IMR-90 (cell line): ENCODE data around the gene SPINT1. TPM values are rescaled to one million over a fixed set of nuclear protein-coding genes. Genes with fewer than 3 reads are reported as not detected.

ENCODE experiments used
- ATAC-seq: fragments of 200-7000 bp; cut with Tn5 transposase; 2 replicates; pipeline ENCODE4 v1.9.1; 2020; ENCODE audit warnings: low read depth, mild to moderate bottlenecking, moderate library complexity
- BruUV-seq: library from RNA; stranded (reverse); fragments of 400-500 nt; replicated peaks from 2 replicates; lab custom pipeline; 2021; lab: Mats Ljungman, UMichigan
- CTCF ChIA-PET: fragments of 300-600 bp; formaldehyde crosslinking; extraction: SDS; loops from one replicate; lab custom pipeline; 2021; ENCODE audit warnings: antibody characterized with exemption; lab: Yijun Ruan, JAX
- POLR2A ChIA-PET: fragments of 300-600 bp; sonication (Branson Sonifier 250); formaldehyde crosslinking; loops from one replicate; lab custom pipeline; 2022; ENCODE audit warnings: antibody characterized with exemption; ENCODE audit not compliant: unreplicated experiment; lab: Charles Lee
- DNase-seq: peaks from one replicate; pipeline ENCODE4 v3.0.0; 2013
- H2AFZ ChIP-seq: replicated peaks from 2 replicates; pipeline ENCODE3; 2013; ENCODE audit warnings: low read length, mild to moderate bottlenecking; ENCODE audit not compliant: poor library complexity
- H2AK5ac ChIP-seq: 2 replicates; pipeline ENCODE4 v1.6.1; 2013; ENCODE audit warnings: low read depth, low read length, inconsistent platforms
- H2AK9ac ChIP-seq: replicated peaks from 2 replicates; pipeline ENCODE3; 2013; ENCODE audit warnings: mild to moderate bottlenecking, low read depth, low read length, moderate library complexity; ENCODE audit not compliant: poor library complexity
- H2BK120ac ChIP-seq: 2 replicates; pipeline ENCODE4 v1.6.1; 2013; ENCODE audit warnings: low read depth, low read length, inconsistent platforms
- H2BK15ac ChIP-seq: 3 replicates; pipeline ENCODE4 v1.6.1; 2013; ENCODE audit warnings: low read depth, low read length, inconsistent platforms
- H2BK20ac ChIP-seq: 2 replicates; pipeline ENCODE4 v1.6.1; 2013; ENCODE audit warnings: low read depth, mild to moderate bottlenecking, inconsistent platforms, low read length, moderate library complexity
- H2BK5ac ChIP-seq: 2 replicates; pipeline ENCODE4 v1.6.1; 2013; ENCODE audit warnings: mild to moderate bottlenecking, low read depth, low read length, inconsistent platforms; ENCODE audit not compliant: poor library complexity, severe bottlenecking
- H3K14ac ChIP-seq: replicated peaks from 2 replicates; pipeline ENCODE4 v1.6.1; 2013; ENCODE audit warnings: low read depth, low read length, inconsistent platforms
- H3K18ac ChIP-seq: 2 replicates; pipeline ENCODE4 v1.6.1; 2013; ENCODE audit warnings: low read depth, low read length, control low read depth
- H3K23ac ChIP-seq: 2 replicates; pipeline ENCODE4 v1.6.1; 2013; ENCODE audit warnings: low read depth, low read length, inconsistent platforms
- H3K27ac ChIP-seq: 2 replicates; pipeline ENCODE4 v1.5.1; 2013; ENCODE audit warnings: mild to moderate bottlenecking, control low read depth, low read length; ENCODE audit not compliant: insufficient read depth
- H3K27me3 ChIP-seq: 2 replicates; pipeline ENCODE4 v1.6.1; 2013; ENCODE audit warnings: low read length; ENCODE audit not compliant: control insufficient read depth, insufficient read depth
- H3K36me3 ChIP-seq: 2 replicates; pipeline ENCODE4 v1.6.1; 2013; ENCODE audit warnings: low read length, mixed read lengths; ENCODE audit not compliant: control insufficient read depth, insufficient read depth
- H3K4ac ChIP-seq: 2 replicates; pipeline ENCODE4 v1.6.1; 2013; ENCODE audit warnings: low read depth, low read length, inconsistent platforms
- H3K4me1 ChIP-seq: 2 replicates; pipeline ENCODE4 v1.6.1; 2013; ENCODE audit warnings: low read length, mixed read lengths; ENCODE audit not compliant: control insufficient read depth, insufficient read depth
- H3K4me2 ChIP-seq: 2 replicates; pipeline ENCODE4 v1.6.1; 2013; ENCODE audit warnings: low read depth, mild to moderate bottlenecking, control low read depth, low read length, moderate library complexity
- H3K4me3 ChIP-seq: 2 replicates; pipeline ENCODE4 v1.5.1; 2013; ENCODE audit warnings: low read depth, mild to moderate bottlenecking, control low read depth, low read length, moderate library complexity; ENCODE audit not compliant: insufficient read depth
- H3K56ac ChIP-seq: 2 replicates; pipeline ENCODE4 v1.6.1; 2013; ENCODE audit warnings: low read length, inconsistent platforms; ENCODE audit not compliant: insufficient read depth; ENCODE audit errors: extremely low read depth
- H3K79me1 ChIP-seq, 2 experiments: 2 replicates each; pipeline ENCODE4 v1.6.1; 2013; ENCODE audit warnings: low read length in 2 of 2, inconsistent platforms in 1 of 2, low read depth in 1 of 2
- H3K9ac ChIP-seq: 2 replicates; pipeline ENCODE4 v1.6.1; 2013; ENCODE audit warnings: low read depth, low read length, control low read depth
- H3K9me1 ChIP-seq: 2 replicates; pipeline ENCODE4 v1.6.1; 2013; ENCODE audit warnings: low read length, inconsistent platforms; ENCODE audit not compliant: insufficient read depth
- H3K9me3 ChIP-seq: 2 replicates; pipeline ENCODE4 v1.6.1; 2013; ENCODE audit warnings: low read length; ENCODE audit not compliant: control insufficient read depth, insufficient read depth
- H4K20me1 ChIP-seq: 2 replicates; pipeline ENCODE4 v1.6.1; 2013; ENCODE audit warnings: low read length, inconsistent platforms; ENCODE audit not compliant: insufficient read depth
- H4K5ac ChIP-seq: 2 replicates; pipeline ENCODE4 v1.6.1; 2013; ENCODE audit warnings: mild to moderate bottlenecking, low read depth, low read length, control low read depth
- H4K8ac ChIP-seq, 2 experiments: 2 replicates each; pipeline ENCODE4 v1.6.1; 2013; ENCODE audit warnings: low read depth in 2 of 2, low read length in 2 of 2, control low read depth in 1 of 2, inconsistent platforms in 1 of 2
- H4K91ac ChIP-seq: 2 replicates; pipeline ENCODE4 v1.6.1; 2013; ENCODE audit warnings: low read depth, low read length, inconsistent platforms; ENCODE audit not compliant: insufficient read depth
- BHLHE40 ChIP-seq: fragments of 150-350 bp; IDR thresholded peaks from 2 replicates; pipeline ENCODE4 v1.6.1; 2016; ENCODE audit warnings: mild to moderate bottlenecking, low read depth, low read length
- CEBPB ChIP-seq: IDR thresholded peaks from 2 replicates; pipeline ENCODE4 v1.6.1; 2012; ENCODE audit warnings: low read depth, low read length, improper control_type of control experiment
- CHD1 ChIP-seq: IDR thresholded peaks from 2 replicates; pipeline ENCODE4 v1.6.1; 2012; ENCODE audit warnings: low read depth, low read length, improper control_type of control experiment
- CTCF ChIP-seq: conservative IDR thresholded peaks from 2 replicates; pipeline ENCODE4 v1.5.1; 2012; ENCODE audit warnings: mild to moderate bottlenecking, low read depth, low read length, improper control_type of control experiment
- ELK1 ChIP-seq: fragments of 150-350 bp; IDR thresholded peaks from 2 replicates; pipeline ENCODE4 v1.6.1; 2016; ENCODE audit warnings: low read depth, mild to moderate bottlenecking, low read length, moderate library complexity, borderline replicate concordance
- FOS ChIP-seq: fragments of 150-350 bp; IDR thresholded peaks from 2 replicates; pipeline ENCODE4 v1.6.1; 2016; ENCODE audit warnings: low read depth, low read length
- MAFK ChIP-seq: IDR thresholded peaks from 2 replicates; pipeline ENCODE4 v1.6.1; 2012; ENCODE audit warnings: low read depth, low read length, improper control_type of control experiment
- MAZ ChIP-seq: IDR thresholded peaks from 2 replicates; pipeline ENCODE4 v1.6.1; 2012; ENCODE audit warnings: low read depth, mild to moderate bottlenecking, low read length, improper control_type of control experiment, moderate library complexity, borderline replicate concordance
- POLR2A ChIP-seq: IDR thresholded peaks from 2 replicates; pipeline ENCODE4 v1.6.1; 2012; ENCODE audit warnings: mild to moderate bottlenecking, low read depth, low read length
- RAD21 ChIP-seq: IDR thresholded peaks from 2 replicates; pipeline ENCODE4 v1.6.1; 2012; ENCODE audit warnings: low read length, improper control_type of control experiment
- RCOR1 ChIP-seq: IDR thresholded peaks from 2 replicates; pipeline ENCODE4 v1.6.1; 2012; ENCODE audit warnings: mild to moderate bottlenecking, low read length, improper control_type of control experiment; ENCODE audit not compliant: insufficient replicate concordance
- RFX5 ChIP-seq: IDR thresholded peaks from 2 replicates; pipeline ENCODE4 v1.8.0; 2012; ENCODE audit warnings: low read depth, mild to moderate bottlenecking, low read length, moderate library complexity
- WGBS, 2 experiments: methylation state at CpG; one replicate each; pipeline versions ENCODE4 v1.1.5 to v1.1.7; 2013; ENCODE audit warnings: missing lambda C conversion rate in 2 of 2; ENCODE audit not compliant: insufficient read length in 1 of 2; ENCODE audit errors: extremely low coverage in 2 of 2; 5-methylcytosine and 5-hydroxymethylcytosine counted together
- dilution Hi-C: fragments of 300-500 bp; cut with HindIII; formaldehyde crosslinking; loops from one replicate; pipeline ENCODE4 v1.14.3; 2018; ENCODE audit warnings: low sequenced_read_pairs; ENCODE audit not compliant: unreplicated experiment
- in situ Hi-C: fragments of 300-500 bp; cut with MboI; formaldehyde crosslinking; loops from 3 replicates; pipeline ENCODE4 v1.14.3; 2019; ENCODE audit warnings: low sequenced_read_pairs, inconsistent platforms, mixed read lengths
- intact Hi-C: fragments of 100-400 bp; cut with micrococcal nuclease; formaldehyde crosslinking; loops from 2 replicates; pipeline ENCODE4 v1.10.0; 2022
- polyA plus RNA-seq, 3 experiments: library from polyadenylated mRNA; depleted of rRNA; stranded (reverse); fragments of >200 nt; gene quantifications; 2 replicates each; pipeline ENCODE4 v1.2.3, GENCODE V29; 2012; ENCODE audit warnings: low replicate concordance in 1 of 3
- total RNA-seq: library from RNA; depleted of rRNA; stranded (reverse); fragments of >200 nt; gene quantifications from 2 replicates; pipeline ENCODE4 v1.2.3, GENCODE V29; 2012

Gene SPINT1
- total and polyA plus RNA-seq, 2 of the 4 experiments (the other 2 are of a cell fraction) = 0.90 to 2.1 TPM

- no peak for TF ChIP-seq RCOR1
- TF ChIP-seq POLR2A = no peak
These were observed 55.8 kb downstream of the SPINT1 start (continued) for GRCh38 chr15:40899536-40900207.

- peaks cover 37% of the 10 kb centered on the region for H4K20me1 ChIP-seq
- no peak for TF ChIP-seq RAD21
- no peak for TF ChIP-seq CEBPB
- no peak for TF ChIP-seq RCOR1
- TF ChIP-seq FOS = no peak
- no peak for TF ChIP-seq ELK1
- no peak for TF ChIP-seq BHLHE40
- TF ChIP-seq CTCF = no peak
- TF ChIP-seq MAFK = no peak
- TF ChIP-seq RFX5 = no peak
- TF ChIP-seq CHD1 = no peak
- TF ChIP-seq POLR2A = no peak
- no peak for TF ChIP-seq MAZ
These were observed 56.6 kb downstream of the SPINT1 start for GRCh38 chr15:40900256-40901052.

More at GRCh38 chr15:40900256-40901052, 56.6 kb downstream of the SPINT1 start:
- Histone ChIP-seq H3K56ac (no peak overlapping the region), H3K27me3 (no peaks in the 10 kb centered on the region), H3K14ac (no peak overlapping the region), H2BK5ac (no peak overlapping the region), H2BK120ac (no peak overlapping the region), H3K23ac (no peak overlapping the region), H3K9ac (no peak overlapping the region), H2AK5ac (no peak overlapping the region), H3K27ac (no peak overlapping the region), H4K91ac (no peak overlapping the region), H3K4ac (no peak overlapping the region), H3K18ac (no peak overlapping the region), H3K36me3 (peaks cover 58% of the 10 kb centered on the region), H3K4me3 (no peak overlapping the region), H3K9me3 (no peaks in the 10 kb centered on the region), H4K8ac (no peak overlapping the region), H3K4me2 (no peak overlapping the region), H2BK20ac (no peak overlapping the region), H3K9me1 (0 out of 2 replicates have a peak, but pooled peaks cover 3% of the 10 kb centered on the region), H3K4me1 (peaks cover 3% of the 10 kb centered on the region; the same call in 1 of the 2 replicates), H2AK9ac (no peak overlapping the region), H2BK15ac (no peak overlapping the region), H2AFZ (peak overlapping the region; percentile 35), H4K5ac (no peak overlapping the region), H3K79me1 (peaks cover 12 to 47% of the 10 kb centered on the region in 2 experiments)
- 86% methylated on average over 29 of the region's 36 CpGs; no CpG with 5 or more reads in 1 of the 2 experiments for WGBS, 2 experiments
- in situ Hi-C loops (loop anchor here (5.0 to 10.0 kb wide), 2 partner anchors 124 to 287 kb away; no protein-coding TSS in a partner anchor), dilution Hi-C loops (no loop called here), intact Hi-C loops (loop anchor here (10.0 kb wide), 1 partner anchor 214 kb away; the partner anchor contains the start of gene INO80)
- ATAC-seq (no peak), DNase-seq (no peak)
- CTCF ChIA-PET = no interaction called here
- POLR2A ChIA-PET = no interaction called here
- no TSS peak for BruUV-seq
